ENCODE data around the gene TSPAN32.
A peak's percentile ranks its signal among the peaks of the same experiment; 100 is the strongest.
"Not testable (repeated sequence)": the region's sequence is repeated elsewhere in the genome, so short reads cannot be mapped to it uniquely, and the experiment has no call there.

The TSPAN32 gene

DNA sequence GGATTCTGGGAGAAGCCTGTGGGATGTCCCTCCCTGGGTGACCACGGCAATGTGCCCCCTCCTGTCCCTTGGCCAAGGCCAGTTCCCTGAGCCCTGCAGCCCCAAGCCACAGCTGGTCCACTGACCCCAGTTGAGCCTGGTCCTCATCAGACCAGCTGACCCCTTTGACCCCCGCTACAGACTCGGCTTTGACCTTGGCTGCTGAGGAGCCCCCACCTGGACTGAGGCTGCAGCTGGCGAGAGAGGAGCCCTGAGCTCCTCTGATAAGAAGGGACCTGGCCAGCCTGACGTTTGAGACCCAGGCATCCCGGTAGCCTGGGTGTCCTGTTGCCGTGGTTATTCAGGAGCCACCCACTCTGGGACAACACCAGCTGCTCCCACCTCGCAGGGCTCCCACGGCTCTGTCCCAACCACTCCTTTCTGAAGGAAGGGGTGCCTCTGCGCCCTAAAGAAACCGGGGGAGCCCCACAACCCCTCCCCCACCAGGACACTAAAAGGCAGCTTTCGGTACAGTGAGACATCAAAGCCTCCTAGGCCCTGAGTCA lies 34.4 kb upstream of the TSPAN32 start:
- DNase-seq = no peak

DNA sequence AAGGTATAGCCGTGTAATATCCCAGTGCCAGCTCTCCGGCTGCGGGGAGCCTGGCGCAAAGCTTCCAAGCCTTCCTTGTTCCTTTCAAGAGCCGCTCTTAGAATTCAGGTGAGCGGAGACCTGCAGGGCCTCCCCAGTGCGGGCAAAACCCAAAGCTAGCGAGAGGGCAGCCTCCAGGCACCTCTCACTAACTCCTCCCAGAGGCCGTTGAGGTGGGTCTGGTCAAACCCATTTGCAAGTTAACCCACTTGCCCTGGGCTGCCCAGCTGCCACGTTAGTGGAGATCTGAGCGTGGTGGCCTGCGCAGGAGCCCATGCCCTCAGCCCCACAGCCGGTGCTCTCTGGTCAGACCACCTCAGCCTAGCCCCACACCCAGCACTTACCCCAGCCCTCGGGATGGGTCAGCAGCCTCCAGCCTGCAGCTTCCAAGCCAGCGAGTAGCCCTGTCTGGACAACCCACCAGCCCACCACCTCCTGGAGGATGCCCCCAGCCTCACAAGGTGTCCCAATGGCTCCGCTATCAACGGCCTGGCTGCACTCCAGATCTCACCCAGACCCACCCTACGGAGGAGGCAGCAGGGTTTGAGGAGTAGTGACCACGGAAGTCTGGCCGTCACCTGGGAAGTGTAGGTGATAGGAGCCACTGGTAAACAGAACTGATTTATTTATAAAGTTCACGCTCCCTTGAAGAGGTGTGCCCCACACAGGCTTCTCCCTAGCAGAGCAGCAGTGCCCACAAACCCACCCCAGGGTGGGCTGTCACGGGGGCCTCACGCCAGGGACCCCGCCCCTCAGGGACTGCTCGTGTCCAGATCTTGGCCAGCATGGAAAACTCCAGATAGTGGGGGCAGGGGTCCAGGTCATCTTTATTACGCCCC lies 33.7 kb upstream of the TSPAN32 start:
- no peak for DNase-seq

DNA sequence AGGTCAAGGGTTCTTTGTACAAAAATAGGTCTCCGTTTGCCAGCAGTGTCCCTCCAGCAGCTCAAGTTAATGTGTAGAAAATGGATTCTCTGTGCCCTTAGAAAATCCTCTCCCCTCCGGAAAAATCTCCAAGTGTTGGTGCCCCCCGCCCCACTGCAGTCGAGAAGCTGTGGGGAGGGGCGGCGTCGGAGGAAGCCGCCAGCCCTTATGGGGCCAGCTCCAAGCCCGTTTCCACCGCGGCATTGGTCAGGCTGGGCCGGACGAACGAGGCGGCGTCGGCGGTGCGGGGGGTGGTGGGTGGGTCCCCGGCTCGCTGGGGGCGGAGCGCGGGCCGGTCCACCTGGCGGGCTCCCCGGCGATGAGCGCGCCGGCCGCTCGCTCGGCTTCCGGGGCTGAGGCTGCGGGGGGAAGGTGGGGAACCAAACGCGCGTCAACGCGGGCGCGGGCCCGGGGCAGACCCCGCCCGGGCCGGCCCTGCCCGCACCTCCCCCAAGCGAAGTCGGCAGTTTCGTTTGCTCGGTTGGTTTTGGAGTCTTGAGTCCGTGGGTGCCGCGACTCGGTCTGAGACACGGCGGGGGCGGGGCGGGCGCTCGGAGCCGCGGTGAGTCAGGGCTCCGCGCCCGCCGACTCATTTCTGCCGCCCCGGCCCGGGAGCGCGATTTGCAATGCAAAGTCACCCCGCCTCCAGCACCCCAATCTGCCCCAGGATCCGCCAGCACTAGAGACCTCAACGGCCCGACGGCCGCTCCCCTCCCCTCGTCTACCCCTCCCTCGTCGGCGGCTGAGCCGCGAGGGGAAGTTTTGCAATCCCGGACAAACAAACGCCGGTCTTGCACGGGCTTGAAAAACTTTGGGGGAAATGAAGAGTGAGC lies 32.8 kb upstream of the TSPAN32 start:
- peak; percentile 79 for DNase-seq

DNA sequence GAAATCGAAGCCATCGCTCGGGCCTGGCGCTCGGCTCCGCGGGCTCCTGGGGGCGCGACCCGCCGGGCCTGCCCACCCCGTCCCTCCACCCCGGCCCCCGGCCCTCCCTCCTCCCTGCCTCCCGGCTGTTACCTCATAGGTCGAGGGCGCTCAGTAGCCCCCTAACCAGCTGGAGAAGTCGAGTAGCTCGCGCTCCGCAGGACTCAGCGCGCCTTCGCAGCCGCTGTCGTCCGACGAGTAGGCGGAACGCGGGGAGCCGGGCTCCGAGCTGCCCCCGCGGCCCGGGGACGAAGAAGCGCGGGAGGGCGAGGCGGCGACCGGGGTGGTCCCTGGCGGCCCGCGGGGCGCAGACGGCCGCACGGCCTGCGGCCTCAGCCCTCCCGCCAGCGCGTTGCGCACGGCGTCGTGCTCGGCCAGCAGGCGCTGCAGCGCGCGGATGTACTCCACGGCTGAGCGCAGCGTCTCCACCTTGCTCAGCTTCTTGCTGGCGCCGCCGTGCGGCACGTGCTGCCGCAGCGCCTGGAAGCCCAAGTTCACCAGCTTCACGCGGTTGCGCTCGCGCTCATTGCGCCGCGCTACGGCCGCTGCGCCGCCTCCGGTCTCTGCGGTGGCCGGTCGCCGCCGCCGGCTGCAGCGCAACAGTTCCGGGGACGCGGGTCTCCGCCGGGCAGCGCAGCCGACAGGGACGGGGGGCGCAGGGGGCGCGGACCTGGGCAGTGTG lies 32.1 kb upstream of the TSPAN32 start:
- DNase-seq = peak; percentile 57

DNA sequence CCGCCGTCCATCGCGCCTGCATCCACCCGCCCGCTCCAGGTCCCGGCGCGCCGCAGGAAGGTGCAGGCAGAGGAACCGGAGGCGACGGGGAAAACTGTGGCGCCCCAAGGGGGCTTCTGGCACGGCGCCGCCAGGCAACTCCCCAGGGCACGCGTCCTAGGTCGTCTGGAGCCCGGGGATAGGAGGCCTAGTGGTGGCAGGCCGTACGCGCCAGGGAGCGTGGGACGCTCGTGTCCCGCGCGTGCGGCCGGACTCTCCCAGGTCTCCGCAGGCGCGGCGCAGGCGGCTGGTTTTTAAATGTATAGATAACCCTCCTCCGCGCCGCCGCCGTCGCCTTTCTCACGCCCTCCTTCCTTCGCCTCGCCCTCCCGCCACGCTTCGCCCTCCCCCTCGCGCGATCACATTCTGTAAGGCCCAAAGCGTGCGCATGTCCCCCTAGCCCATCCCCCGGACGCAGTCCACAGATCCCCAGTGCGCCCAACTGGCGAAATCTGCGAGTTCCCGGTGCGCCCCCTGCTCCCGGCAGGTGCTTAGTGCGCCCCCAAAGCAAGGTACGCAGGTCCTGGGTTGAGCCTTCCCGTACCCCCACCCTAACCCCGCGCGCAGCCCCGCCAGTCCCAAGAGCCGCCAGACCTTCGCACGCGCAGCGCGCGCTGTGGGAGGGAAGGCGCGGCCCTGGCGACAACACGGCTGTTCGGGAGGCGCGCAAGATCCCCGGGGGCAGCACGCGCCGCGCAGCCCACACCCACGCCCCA lies 31.3 kb upstream of the TSPAN32 start, which contains the start of gene ASCL2:
Gene ASCL2, minus strand, starts transcription at position 267 of the 755 bp plus-strand sequence. Its CDS starts 256 bp downstream, at position 11.
- no peak for DNase-seq

DNA sequence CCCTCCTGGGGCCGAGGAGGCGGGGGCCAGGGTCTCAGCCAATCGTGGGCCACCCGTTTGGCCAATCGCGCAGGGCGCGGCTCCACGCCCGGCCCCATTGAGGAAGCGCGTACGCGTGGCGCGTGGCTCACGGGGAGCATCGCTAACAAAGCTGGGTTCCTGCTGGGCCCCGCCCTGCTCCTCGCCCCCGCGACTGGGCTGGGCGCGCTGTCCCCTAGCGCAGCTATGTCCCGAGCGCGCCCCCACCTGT lies 30.8 kb upstream of the TSPAN32 start:
- no peak for DNase-seq

DNA sequence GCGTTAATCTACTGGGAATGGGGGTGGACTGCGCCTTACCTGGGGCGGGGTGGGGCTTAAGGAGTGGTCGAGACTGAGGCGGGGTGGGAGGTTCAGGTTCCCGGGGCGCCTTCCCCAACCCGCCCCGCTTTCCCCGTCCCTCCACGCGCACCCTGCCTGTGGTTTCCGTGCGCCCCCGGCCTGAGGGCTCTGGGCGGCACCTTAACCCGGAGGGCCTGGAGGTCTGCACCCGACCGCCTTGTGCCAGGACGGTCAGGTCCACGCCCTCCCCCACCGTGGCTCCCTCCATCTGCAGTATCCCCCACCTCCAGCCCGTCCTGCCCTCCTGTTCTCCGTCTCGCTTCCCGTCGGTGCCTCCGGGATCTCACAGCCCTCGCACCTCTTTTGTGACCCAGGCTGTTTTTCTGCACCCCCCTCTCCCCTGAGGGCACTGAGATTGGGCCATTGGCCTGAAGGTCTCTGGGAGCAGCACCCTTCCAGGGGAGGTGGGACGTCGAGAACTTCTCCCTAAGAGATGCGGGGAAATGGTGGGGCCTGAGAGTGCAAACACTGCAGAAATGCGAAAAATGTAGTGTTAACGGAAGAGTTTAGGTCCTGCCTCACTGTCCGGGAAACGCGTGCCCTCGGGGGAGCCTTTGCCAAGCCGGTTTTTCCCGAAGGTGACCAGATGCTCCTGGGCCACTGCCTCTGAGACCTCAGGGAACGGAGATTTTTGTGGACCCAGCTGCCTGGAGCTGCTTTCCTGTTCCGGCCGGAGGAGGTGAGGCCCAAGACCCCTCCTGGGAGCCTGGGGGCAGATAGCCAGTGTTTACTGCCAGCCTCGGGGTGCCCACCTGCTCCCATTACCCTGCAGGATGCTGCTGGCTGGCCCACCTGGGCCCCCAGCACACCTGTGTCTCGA lies 30.2 kb upstream of the TSPAN32 start:
- DNase-seq = no peak

DNA sequence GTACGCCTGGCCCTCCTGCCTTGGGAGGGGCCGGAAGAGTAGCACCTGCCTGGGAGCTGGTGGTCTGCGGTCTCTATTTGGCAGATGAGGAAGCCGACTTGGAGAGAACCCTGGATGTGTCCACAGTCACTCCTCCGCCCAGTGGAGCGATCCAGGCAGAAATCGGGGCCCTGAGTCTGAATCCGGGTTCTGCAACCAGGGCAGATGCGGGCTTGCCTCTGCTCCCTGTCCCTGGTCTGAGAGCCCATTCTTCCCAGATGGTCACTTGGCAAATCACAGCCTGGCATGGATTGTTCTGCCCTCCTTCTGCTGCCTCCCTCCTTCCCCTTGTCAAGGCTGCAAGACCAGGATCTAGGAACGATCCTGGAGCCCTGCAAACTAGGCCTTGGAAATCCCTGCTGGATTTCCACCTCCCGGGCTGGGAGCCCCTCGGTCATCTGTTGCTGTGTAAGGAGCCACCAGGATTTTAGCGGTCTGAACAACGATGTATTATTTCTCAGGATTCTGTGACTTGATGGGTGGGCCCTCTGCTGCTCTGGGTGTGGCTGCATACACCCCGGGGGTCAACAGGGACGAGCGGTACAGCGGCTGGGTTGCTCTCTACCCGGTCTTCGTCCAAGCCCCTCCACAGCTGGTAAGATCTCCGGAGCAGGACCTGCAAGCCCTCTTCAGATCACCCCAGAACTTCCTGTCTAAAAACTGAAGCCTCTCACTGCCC lies 29.4 kb upstream of the TSPAN32 start:
- DNase-seq = no peak

DNA sequence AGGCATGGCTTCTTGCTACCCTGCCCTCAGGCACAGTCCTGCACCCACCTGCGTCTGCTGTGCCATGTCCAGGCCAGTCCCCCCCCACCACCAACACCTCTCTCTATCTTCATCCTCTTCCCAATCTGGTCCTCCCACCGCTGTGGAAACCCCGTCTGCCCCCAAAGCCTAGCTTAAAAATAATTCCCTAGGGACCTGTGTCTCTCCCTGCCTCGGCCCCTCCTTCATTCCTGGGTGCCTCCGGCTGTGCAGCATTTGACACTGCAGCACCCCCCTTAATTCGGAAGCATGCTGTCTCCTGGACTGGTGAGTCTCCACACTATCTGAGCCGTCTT lies 28.9 kb upstream of the TSPAN32 start:
- DNase-seq = no peak

DNA sequence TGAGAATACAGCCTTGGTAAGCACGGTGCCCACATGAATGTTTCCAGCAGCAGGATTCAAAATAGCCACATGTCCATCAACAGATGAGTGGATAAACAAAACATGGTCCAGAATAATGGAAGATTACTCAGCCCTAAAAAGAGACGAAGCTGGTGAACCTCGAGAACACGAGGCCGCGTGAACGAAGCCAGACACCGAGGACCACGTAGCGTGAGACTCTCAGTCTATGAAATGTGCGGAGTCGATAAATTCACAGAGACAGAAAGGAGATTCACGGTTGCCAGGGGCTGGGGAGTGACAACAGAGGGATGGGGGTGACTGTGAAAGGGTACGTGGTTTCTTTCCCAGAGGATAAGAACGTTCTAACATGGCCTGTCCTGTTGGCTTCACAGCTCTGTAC lies 28.5 kb upstream of the TSPAN32 start:
- DNase-seq = no peak

DNA sequence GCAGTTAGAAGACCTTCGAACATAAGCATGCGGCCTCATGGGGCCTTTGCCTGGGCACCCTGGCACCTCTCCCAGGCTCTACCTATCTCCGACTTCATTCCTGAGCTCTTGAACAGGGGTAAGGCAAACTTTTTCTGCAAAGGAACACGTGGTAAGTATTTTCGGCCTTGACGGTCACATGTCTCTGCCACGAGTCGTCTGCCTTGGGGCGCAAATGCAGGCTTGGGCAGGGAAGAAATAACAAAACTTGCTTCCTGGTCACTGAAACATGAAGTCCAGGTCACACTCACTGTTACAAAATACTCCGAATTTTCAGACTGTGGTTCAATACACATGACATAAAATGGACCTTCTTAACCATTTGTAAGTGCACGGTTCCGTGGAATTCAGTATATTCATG lies 28.0 kb upstream of the TSPAN32 start:
- DNase-seq = no peak

DNA sequence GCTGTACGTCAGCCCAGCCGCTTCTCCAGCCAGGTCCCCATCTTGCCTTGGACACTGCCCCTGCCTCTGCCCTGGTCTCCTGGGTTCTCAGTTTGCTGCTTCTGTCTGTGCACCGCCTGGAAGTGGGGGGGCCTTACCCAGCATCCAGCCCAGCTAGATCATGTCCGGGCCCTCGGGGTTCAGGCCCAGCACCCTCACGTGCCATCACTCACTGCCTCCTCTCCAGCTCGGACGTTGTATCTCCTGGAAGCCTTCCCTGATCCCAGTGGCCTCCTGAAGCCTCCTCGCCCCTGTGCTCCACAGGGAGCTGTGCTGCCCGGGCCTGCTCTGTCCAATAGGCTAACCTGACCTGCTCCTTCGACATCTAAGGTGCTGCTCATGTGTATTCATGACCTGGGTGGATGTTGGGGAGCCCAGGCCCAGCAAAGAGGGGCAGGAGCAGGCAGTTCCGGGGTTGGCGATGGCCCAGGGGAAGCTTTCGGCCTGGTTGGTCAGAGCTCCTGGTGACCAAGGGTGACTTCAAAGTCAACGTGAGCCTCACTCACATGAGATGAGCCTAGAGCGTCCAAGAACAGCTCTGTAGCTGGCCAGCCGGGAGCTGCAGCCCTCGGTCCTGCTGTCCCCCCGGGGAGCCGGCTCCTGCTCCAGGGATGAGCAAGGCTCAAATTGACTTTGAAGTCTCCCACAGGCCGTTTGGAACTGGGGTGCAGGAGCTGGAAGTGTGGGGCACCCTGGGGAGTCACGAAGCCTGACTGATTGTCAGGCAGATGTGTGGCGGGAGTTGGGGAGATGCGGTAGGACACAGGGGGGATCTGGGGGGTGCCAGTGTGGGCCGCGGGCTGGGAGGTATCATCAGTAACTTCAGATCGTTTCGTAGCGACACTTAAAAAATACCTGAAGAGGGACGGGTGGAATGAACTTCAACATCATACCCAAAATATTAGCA lies 26.2 kb upstream of the TSPAN32 start:
- DNase-seq = no peak

DNA sequence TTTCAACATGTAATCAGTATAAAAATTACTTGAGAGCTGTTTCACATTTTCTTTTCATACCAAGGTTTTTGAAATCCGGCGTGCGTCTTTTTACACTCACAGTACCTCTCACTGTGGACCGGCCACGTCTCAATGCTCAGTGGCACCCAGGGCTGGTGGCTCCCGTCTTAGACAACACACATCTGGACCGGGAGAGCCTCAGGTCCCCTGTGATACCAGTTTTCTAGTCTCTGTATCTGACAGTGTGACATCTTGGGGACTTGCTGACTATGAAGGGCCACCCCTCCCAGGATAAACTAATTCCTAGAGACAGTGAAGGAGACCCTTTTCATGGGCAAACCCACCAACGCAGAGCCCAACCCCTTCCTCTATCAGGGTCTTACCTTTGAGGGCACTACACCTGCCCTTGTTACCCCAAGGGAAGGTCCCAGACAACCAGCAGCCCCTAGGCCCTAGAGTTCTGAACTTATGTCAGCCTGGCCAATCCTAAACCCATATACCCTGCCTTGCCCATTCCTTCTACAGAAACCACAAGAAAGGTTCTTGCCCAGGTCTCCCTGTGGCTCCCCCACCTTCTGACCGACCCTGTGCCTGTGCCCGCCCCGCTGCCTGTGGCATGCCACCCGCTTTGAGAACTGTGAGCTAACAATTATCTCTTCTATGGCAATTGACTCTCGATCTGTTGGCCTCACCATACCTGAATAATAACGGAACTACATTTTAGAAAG lies 25.4 kb upstream of the TSPAN32 start:
- DNase-seq = no peak

DNA sequence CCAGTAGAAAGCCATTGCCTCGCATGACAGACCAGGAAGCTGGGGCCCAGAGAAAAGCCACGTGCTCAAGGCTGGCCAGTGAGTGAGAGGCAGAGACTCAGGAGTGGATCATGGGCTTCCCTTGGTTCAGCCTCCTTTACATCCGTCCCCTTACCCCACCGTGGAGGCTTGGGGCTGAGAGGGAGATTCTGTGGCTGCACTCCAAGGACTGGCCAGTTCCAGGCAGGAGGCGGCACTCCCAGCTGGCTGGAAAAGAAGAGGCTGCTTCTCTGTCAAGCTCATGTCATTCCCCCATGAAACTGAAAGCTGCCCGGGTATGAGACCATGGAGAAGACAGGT lies 24.8 kb upstream of the TSPAN32 start:
- DNase-seq = no peak

DNA sequence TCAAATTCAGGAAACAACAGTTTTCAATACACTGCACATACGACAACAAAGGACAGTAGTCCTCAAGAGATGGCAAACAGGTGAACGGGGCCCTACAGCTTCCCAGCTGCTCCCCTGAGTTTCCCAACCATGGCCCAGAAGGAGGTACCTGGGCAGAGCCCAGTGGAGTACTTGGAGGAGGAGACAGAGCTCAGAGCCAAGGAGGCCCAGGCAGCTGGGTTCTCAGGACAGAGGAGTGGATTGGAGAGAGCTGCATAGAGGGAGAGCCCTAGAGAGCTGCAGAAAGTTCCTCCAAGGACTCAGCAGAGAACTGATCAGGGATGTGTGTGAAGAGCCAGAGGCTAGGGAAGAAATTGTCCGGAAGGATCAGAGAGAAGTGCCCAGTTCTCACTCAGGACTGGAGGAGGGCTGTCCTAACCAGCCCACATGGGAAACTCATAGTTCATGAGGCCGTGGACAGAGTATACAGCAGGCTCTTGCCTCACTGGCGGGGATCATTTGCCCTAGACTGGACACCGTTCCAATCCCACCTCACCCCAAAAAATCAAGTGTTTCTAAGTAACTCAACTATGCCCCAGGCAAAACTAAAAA lies 23.8 kb upstream of the TSPAN32 start:
- no peak for DNase-seq

DNA sequence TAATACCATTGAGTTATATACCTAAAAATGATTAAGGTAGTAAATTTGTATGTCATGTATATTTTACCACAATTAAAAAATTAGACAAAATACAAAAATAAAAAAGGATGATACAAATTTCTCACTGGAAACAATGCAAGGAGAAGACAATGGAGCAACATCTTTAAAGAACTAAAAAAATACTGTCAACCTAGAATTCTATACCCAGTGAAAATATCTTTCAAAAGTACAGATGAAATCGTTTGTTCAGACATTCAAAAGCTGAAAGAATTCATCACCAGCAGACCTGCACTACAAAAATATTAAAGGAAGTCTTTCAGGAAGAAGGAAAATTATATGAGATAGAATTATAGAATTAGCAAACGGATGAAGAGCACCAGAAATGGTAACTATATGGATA lies 21.6 kb upstream of the TSPAN32 start:
- no peak for DNase-seq

DNA sequence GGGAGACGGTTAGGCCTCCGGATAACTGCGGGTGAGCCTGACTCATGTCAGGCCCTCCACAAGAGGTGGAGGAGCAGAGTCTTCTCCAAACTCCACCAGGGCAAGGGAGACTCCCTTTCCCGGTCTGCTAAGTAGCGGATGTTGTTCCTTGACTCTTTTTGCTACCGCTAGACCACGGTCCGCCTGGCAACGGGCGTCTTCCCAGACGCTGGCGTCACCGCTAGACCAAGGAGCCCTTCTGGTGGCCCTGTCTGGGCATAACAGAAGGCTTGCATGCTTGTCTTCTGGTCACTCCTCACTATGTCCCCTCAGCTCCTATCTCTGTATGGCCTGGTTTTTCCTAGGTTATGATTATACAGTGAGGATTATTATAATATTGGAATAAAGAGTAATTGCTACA lies 15.5 kb upstream of the TSPAN32 start:
- not testable (repeated sequence) for DNase-seq

DNA sequence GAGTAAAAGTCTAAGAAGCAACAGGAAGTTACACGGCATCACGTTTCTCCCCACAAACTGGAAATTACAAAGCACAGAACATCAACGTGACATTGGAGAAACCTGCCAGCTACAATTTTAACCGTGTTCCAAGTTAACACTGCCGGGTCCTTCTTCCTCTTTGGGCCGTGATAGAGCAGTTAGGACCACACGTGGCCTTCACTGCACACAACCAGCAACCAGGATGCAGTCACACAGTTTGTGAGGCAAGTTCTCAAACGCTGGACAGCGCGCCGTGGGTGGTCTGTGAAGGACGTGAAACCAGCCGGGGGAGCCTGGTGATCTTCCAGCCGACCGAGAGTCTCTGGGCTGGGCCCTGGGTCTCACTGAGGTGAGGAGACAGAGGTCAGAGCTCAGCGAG lies 14.7 kb upstream of the TSPAN32 start:
- no peak for DNase-seq

DNA sequence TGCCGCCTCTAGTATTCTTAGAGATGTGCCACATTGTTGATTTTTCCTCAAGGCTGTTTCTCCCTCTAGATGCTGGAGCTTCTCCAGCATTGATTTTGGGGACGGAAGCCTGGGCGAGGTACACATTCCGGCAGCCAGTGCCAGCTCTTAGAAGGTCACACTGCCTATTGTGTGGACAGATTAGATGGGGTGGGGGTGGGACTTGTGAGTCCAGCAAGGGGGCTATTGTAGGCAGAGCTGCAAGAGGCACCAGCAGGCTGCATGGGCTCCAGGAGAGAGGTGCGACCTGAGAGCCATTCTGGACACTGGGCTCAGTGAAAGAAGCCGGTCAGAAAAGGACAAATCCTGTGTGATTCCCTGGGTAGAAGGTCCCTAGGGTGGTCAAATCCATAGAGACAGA lies 12.5 kb upstream of the TSPAN32 start:
- DNase-seq = no peak
